Measurements from ENCODE around the gene EFHC1.

- TF ChIP-seq EZH2 (IDR thresholded peaks at IDR 0.05) (no peak), POLR2AphosphoS5 (IDR thresholded peaks at IDR 0.05; ENCODE audit: borderline replicate concordance, low read depth, low read length) (no peak)
These were observed 126.5 kb downstream of the EFHC1 start for GRCh38 chr6:52546678-52547077.

Data from SK-N-MC (cell line).